NCI-H774 (cell line): ENCODE measurements around the gene SH2D1B.
"Not testable (repeated sequence)": the region's sequence is repeated elsewhere in the genome, so short reads cannot be mapped to it uniquely, and the experiment has no call there.

ENCODE experiments used
- DNase-seq: peaks from one replicate; lab custom pipeline; 2025; lab: John Stamatoyannopoulos, UW

Gene SH2D1B, protein sequence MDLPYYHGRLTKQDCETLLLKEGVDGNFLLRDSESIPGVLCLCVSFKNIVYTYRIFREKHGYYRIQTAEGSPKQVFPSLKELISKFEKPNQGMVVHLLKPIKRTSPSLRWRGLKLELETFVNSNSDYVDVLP

GRCh38 chr1:162412002-162412401 lies at the start of gene SH2D1B:
Gene SH2D1B, minus strand, starts transcription at chr1:162412136. Its CDS starts 120 bp downstream, at chr1:162412016.
- no peak for DNase-seq

- DNase-seq = no peak
Observed at GRCh38 chr1:162458236-162458635, 46.3 kb upstream of the SH2D1B start.

GRCh38 chr1:162456323-162456722 lies 44.4 kb upstream of the SH2D1B start:
- DNase-seq = no peak

DNA sequence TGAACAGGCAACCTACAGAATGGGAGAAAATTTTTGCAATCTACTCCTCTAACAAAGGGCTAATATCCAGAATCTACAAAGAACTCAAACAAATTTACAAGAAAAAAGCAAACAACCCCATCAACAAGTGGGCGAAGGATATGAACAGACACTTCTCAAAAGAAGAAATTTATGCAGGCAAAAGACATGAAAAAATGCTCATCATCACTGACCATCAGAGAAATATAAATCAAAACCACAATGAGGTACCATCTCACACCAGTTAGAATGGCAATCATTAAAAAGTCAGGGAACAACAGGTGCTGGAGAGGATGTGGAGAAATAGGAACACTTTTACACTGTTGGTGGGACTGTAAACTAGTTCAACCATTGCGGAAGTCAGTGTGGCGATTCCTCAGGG lies 42.4 kb upstream of the SH2D1B start:
- DNase-seq = not testable (repeated sequence)

DNA sequence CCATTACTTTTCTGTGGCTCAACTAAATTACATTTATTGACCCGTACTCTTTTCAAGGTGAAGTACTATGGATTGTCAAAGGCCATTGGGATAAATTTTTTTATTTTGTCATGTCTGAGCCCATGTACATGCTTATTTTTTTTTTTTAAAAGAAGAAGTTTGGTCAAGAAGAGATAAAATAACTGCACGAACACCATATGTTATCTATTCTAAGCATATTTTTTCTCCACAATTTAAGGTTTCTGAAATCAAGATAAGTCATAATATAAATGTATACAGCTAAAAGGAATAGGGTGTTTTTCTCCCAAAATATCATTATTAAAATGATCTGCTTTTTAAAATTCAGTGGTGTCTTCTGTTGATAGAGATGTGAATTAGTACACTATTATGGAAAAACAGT lies 35.0 kb upstream of the SH2D1B start:
- DNase-seq = no peak

- DNase-seq = no peak
Observed at GRCh38 chr1:162444903-162445302, 33.0 kb upstream of the SH2D1B start.

GRCh38 chr1:162432977-162433713 lies 21.2 kb upstream of the SH2D1B start:
- not testable (repeated sequence) for DNase-seq

- no peak for DNase-seq
Observed at GRCh38 chr1:162430583-162430982, 18.6 kb upstream of the SH2D1B start.

GRCh38 chr1:162422662-162423375 lies 10.9 kb upstream of the SH2D1B start:
- DNase-seq = no peak

- no peak for DNase-seq
Observed at GRCh38 chr1:162421258-162422164, 9.6 kb upstream of the SH2D1B start.

DNA sequence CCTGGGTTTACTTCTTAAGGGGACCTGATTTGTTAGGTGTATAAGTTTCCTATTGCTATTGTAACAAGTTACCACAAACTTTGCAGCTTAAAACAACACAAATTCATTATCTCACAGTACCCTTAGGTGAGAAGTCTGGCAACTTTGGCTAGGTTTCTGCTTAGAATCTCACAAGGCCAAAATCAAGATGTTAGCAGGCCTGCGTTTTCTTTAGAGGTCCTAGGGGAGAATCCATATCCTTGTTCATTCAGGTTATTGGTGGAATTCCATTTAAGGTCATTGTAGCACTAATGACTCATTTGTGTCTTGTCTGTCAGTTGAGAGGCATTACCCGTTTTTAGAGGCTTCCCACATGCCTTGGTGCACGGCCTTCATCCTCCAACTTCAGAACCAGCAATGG lies 8.2 kb upstream of the SH2D1B start:
- no peak for DNase-seq

DNA sequence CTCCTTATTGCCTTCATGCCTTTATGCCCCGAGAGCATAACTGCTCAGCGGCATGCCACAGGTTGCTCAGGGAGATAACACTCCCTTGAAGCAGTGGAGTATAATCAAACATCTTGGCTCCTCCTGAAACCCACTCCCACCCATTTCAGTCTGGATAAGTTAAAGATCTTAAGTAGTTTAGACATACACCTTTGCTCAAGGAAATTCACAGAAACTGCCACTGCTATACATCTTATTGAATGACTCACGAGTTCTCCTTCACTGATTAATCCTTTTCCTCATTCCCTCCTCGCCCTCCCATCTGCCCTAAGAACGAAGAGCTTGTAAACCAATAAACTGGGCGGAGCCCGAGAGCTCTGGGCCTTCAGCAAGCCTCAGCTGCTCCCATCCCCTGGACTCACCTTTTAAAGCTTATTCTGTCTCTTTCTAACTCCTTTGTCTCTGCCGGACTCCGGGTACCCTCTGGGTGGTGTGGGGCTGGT lies 7.6 kb upstream of the SH2D1B start:
- DNase-seq = not testable (repeated sequence)

GRCh38 chr1:162418584-162418983 lies 6.6 kb upstream of the SH2D1B start:
- not testable (repeated sequence) for DNase-seq

- DNase-seq = no peak
Observed at GRCh38 chr1:162417650-162418049, 5.7 kb upstream of the SH2D1B start.

DNA sequence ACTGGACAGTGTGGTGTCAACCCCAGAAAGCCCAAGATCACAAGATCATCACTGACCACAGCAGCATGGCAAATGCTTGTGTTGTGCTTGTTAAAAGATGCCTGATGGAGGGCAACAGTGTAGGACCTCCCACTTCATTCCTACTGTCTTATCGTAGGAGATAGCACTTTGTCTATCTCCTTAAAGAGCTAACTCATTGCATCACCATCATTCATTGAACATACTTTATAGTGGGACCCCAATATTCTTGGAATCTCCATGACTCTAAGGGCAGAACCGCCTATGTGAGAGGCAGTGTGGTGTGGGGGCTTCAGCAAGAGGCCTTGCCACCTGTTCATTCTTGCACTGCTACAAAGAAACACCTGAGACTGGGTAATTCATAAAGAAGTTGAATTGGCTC lies 5.0 kb upstream of the SH2D1B start:
- DNase-seq = no peak

DNA sequence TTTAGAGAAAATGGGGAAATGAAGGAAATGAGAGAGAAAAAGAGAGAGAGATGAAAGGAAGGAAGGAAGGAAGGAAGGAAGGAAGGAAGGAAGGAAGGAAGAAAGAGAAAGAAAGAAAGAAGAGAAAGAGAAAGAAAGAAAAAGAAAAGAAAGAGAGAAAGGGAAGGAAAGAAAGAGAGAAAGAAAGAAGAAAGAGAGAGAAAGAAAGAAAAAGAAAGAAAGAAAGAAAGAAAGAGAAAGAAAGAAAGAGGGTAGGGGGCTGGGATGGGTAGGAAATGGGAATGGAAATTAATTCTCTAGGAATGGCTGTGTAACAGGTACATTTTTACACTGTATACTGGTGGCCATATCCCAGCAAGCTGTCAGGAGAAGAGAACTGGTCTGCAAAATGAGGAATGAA lies 4.3 kb upstream of the SH2D1B start:
- DNase-seq = no peak

GRCh38 chr1:162407539-162407938 lies 4.4 kb downstream of the SH2D1B start:
- no peak for DNase-seq

DNA sequence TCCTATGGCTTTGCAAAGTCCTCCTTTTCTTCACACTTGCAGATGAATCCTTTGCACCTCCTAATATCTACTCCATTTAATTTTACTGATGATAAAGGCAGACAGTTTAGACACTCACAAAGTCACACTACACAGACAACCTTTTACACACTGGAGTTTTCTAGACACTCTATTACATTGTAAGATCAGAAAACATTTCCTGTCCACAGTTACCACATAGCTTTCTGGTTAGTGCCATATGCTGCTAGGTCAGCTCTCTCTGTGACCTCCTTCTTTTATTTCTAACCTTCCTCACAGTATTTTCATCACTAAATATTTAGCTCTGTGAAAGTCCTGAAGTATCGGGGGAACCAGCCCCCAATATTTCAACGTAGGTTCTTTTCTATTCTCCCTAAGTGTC lies 5.1 kb downstream of the SH2D1B start:
- no peak for DNase-seq

DNA sequence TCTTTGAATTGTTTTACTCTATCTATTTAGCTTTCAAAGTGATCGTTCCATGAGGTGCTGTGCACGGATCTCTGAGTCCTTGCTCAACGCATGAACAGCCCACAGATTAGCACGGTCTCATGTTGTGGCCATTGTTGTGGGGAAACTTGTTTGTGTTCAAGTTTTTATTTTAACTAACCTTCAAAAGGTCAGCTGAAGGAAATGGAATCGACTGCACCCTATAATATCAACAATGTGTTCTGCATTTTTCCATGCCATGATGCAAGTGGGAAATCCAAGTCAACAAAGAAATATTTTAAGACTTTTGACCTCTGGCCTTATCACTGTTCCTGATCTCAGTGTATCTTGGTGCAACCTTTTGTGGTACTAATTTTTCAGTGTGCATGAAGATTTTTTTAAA lies 6.1 kb downstream of the SH2D1B start:
- DNase-seq = no peak

GRCh38 chr1:162404550-162405160 lies 7.3 kb downstream of the SH2D1B start:
- no peak for DNase-seq

GRCh38 chr1:162400790-162401355 lies 11.1 kb downstream of the SH2D1B start:
- no peak for DNase-seq
